Panc1 (cell line): ENCODE measurements around the gene C7. TPM values are rescaled to one million over a fixed set of nuclear protein-coding genes. Genes with fewer than 3 reads are reported as not detected.
A peak's percentile ranks its signal among the peaks of the same experiment; 100 is the strongest.
"Not testable (repeated sequence)": the region's sequence is repeated elsewhere in the genome, so short reads cannot be mapped to it uniquely, and the experiment has no call there.

Source experiments
- ATAC-seq: fragments of 200-7000 bp; cut with Tn5 transposase; 2 replicates; pipeline ENCODE4 v1.9.1; 2020; ENCODE audit warnings: mild to moderate bottlenecking, moderate library complexity
- Bru-seq: library from RNA; stranded (reverse); fragments of 400-500 nt; gene quantifications from one replicate; lab custom pipeline; 2021; lab: Mats Ljungman, UMichigan
- BruChase-seq, 2 experiments: library from RNA; stranded (reverse); fragments of 400-500 nt; gene quantifications; one replicate each; lab custom pipeline; 2021; lab: Mats Ljungman, UMichigan
- BruUV-seq: library from RNA; stranded (reverse); fragments of 400-500 nt; replicated peaks from 2 replicates; lab custom pipeline; 2021; lab: Mats Ljungman, UMichigan
- CTCF ChIA-PET: fragments of 300-600 bp; sonication (Branson Sonifier 250); formaldehyde crosslinking; loops from one replicate; lab custom pipeline; 2022; ENCODE audit warnings: antibody characterized with exemption; lab: Charles Lee
- POLR2A ChIA-PET: fragments of 300-600 bp; sonication (Branson Sonifier 250); formaldehyde crosslinking; loops from one replicate; lab custom pipeline; 2022; ENCODE audit warnings: antibody characterized with exemption; lab: Charles Lee
- DNase-seq: peaks from one replicate; pipeline ENCODE4 v3.0.0-alpha.2; 2010; ENCODE audit warnings: low read depth, low spot score
- H3K27ac ChIP-seq: 2 replicates; pipeline ENCODE4 v1.5.1; 2011; ENCODE audit warnings: mild to moderate bottlenecking, low read length, inconsistent platforms
- H3K27me3 ChIP-seq: fragments of 200-500 bp; sonication (Bioruptor generic); 2 replicates; pipeline ENCODE4 v1.6.0; 2014; ENCODE audit warnings: low read length, inconsistent platforms; ENCODE audit not compliant: control insufficient read depth, insufficient read depth
- H3K36me3 ChIP-seq: fragments of 200-500 bp; sonication (Bioruptor generic); 2 replicates; pipeline ENCODE4 v1.5.1; 2014; ENCODE audit warnings: inconsistent platforms, mild to moderate bottlenecking, low read length, moderate library complexity; ENCODE audit not compliant: control insufficient read depth, insufficient read depth
- H3K4me1 ChIP-seq: 2 replicates; pipeline ENCODE4 v1.5.1; 2011; ENCODE audit warnings: inconsistent platforms, mild to moderate bottlenecking, low read length, moderate library complexity; ENCODE audit not compliant: control insufficient read depth, insufficient read depth
- H3K4me3 ChIP-seq, 2 experiments: 2 replicates each; pipeline ENCODE4 v1.5.1; 2011 to 2012; ENCODE audit warnings: low read depth in 2 of 2, low read length in 2 of 2, mild to moderate bottlenecking in 2 of 2, inconsistent platforms in 1 of 2, moderate library complexity in 1 of 2
- H3K9me3 ChIP-seq: fragments of 200-500 bp; sonication (Bioruptor generic); 2 replicates; pipeline ENCODE4 v1.5.1; 2014; ENCODE audit warnings: low read depth, mild to moderate bottlenecking, inconsistent platforms, low read length, moderate library complexity; ENCODE audit not compliant: control insufficient read depth, insufficient read depth
- CTCF ChIP-seq: fragments of 450-650 bp; IDR thresholded peaks from 2 replicates; pipeline ENCODE4 v1.5.1; 2017; ENCODE audit warnings: mild to moderate bottlenecking
- POLR2AphosphoS5 ChIP-seq: IDR thresholded peaks from 2 replicates; pipeline ENCODE4 v1.6.1; 2012; ENCODE audit warnings: mild to moderate bottlenecking, low read depth, low read length, moderate library complexity
- REST ChIP-seq, 2 experiments: IDR thresholded peaks; 2 replicates each; pipeline ENCODE4 v1.6.1; 2011 to 2012; ENCODE audit warnings: low read depth in 2 of 2, control low read depth in 1 of 2, low read length in 1 of 2, mild to moderate bottlenecking in 1 of 2, moderate library complexity in 1 of 2; ENCODE audit not compliant: insufficient read depth in 1 of 2
- SIN3A ChIP-seq: IDR thresholded peaks from 2 replicates; pipeline ENCODE4 v1.6.1; 2012; ENCODE audit warnings: low read depth, mild to moderate bottlenecking, low read length, moderate library complexity, borderline replicate concordance; ENCODE audit not compliant: insufficient read depth
- TCF7L2 ChIP-seq: IDR thresholded peaks from 2 replicates; pipeline ENCODE4 v1.6.1; 2011; ENCODE audit warnings: mild to moderate bottlenecking, low read depth, low read length, inconsistent platforms
- in situ Hi-C: cut with HindIII; loops from 2 replicates; pipeline ENCODE4 v1.10.0; 2016; ENCODE audit warnings: low sequenced_read_pairs, low pct_unique_long_range_greater_than_20kb
- intact Hi-C: fragments of 100-400 bp; cut with micrococcal nuclease; formaldehyde crosslinking; loops from one replicate; pipeline ENCODE4 v1.10.0; 2022; ENCODE audit not compliant: unreplicated experiment
- long read RNA-seq: library from polyadenylated mRNA; unstranded; transcript quantifications from one replicate; pipeline ENCODE4 v2.0.0, GENCODE V29; 2021; ENCODE audit not compliant: unreplicated experiment
- polyA plus RNA-seq: library from polyadenylated mRNA; unstranded; fragments of >200 nt; gene quantifications from one replicate; pipeline ENCODE4 v1.2.1, GENCODE V29; 2012; ENCODE audit warnings: missing spikeins; ENCODE audit not compliant: insufficient read length
- total RNA-seq: library from RNA; stranded (reverse); gene quantifications from one replicate; pipeline ENCODE4 v1.2.1, GENCODE V29; 2021; ENCODE audit not compliant: unreplicated experiment

Gene C7
- total RNA-seq (1.4 TPM), Bru-seq, nascent RNA (percentile 4 among the genes with signal in this experiment), BruChase-seq, experiment 1, labeled RNA remaining after a 2-hour chase (percentile 6 among the genes with signal in this experiment), BruChase-seq, experiment 2, labeled RNA remaining after a 6-hour chase (percentile 6 among the genes with signal in this experiment)
- polyA plus RNA-seq = not detected
- long read RNA-seq = 0 reads

DNA sequence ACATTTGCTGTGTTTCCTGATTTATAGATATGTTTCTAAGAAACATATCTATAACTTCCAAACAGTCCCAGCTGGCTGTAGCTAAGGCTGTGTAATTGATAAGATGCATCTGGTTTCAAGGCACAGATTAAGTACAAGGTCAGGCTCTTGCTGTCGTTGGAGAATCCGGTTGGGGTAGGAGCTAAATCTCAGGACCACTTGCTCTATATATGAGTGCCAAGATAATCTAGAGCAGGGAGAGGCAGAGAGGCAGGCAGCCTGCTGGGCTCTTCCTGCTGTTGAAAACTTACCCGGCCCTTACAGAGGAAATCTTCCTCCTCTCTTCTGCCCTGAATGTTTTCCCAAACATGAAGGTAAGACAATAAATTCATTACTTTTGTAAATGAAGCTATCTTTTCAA is at the start of gene C7:
Gene C7, plus strand, starts transcription at position 234 of the 400 bp plus-strand sequence. Its CDS starts 114 bp downstream, at position 348.
- no TSS peak for BruUV-seq
- Histone ChIP-seq H3K4me1 (no peaks in the 10 kb centered on the region), H3K27me3 (no peaks in the 10 kb centered on the region), H3K36me3 (no peaks in the 10 kb centered on the region), H3K27ac (no peak within 1 kb of the TSS), H3K9me3 (no peaks in the 10 kb centered on the region), H3K4me3 (no peak within 1 kb of the TSS)
- ATAC-seq = no peak
- CTCF ChIA-PET = no interaction called here
- no peak for TF ChIP-seq TCF7L2
- TF ChIP-seq POLR2AphosphoS5 = no peak
- TF ChIP-seq REST (IDR thresholded peaks at IDR 0.05; ENCODE audit: insufficient read depth in 1 of 2, low read depth in 2 of 2, low read length in 1 of 2) = no peak
- no peak for TF ChIP-seq SIN3A
- no peak for TF ChIP-seq CTCF
- intact Hi-C loops (loop anchor here (10.0 kb wide), 3 partner anchors 436 to 736 kb away; no protein-coding TSS in a partner anchor), in situ Hi-C loops (no loop called here)
- DNase-seq = no peak
- POLR2A ChIA-PET = no interaction called here

DNA sequence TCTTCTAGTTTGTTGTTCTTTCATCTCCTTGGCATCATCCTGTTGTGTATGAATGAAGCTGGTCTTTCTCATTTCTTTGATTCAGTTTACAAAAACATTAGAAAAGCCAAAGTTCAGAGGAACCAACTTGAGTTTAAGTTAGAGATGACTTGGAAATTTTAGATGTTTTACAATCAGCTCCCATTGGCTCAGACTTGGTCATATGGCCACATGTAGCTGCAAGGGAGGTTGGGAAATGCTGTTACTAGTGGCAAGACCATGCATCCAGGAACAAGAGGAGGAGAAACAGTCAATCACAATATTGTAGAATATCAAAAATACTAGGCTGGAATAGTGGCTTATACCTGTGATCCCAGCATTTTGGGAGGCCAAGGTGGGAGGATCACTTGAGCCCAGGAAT is 48.6 kb upstream of the C7 start:
- CTCF ChIA-PET = no interaction called here
- no peaks in the 10 kb centered on the region for H3K36me3 ChIP-seq
- ATAC-seq (no peak), DNase-seq (no peak)
- TF ChIP-seq REST (IDR thresholded peaks at IDR 0.05; ENCODE audit: insufficient read depth in 1 of 2, low read depth in 2 of 2, low read length in 1 of 2) (no peak), TCF7L2 (no peak), CTCF (no peak), SIN3A (no peak), POLR2AphosphoS5 (no peak)
- POLR2A ChIA-PET = no interaction called here
- H3K4me1 ChIP-seq = no peaks in the 10 kb centered on the region
- H3K9me3 ChIP-seq = no peaks in the 10 kb centered on the region
- intact Hi-C loops = no loop called here
- no peak overlapping the region for H3K4me3 ChIP-seq
- no TSS peak for BruUV-seq
- in situ Hi-C loops = no loop called here
- H3K27me3 ChIP-seq = no peaks in the 10 kb centered on the region
- H3K27ac ChIP-seq = no peak overlapping the region

GRCh38 chr5:40865004-40865403 is 44.3 kb upstream of the C7 start:
- ATAC-seq = not testable (repeated sequence)

More at GRCh38 chr5:40865004-40865403, 44.3 kb upstream of the C7 start:
- POLR2A ChIA-PET, H3K36me3 ChIP-seq, H3K9me3 ChIP-seq, intact Hi-C loops, BruUV-seq, H3K4me1 ChIP-seq, H3K4me3 ChIP-seq, CTCF ChIA-PET, H3K27ac ChIP-seq, in situ Hi-C loops, DNase-seq, H3K27me3 ChIP-seq: not testable (repeated sequence)
